HG02981 (cell line): Measurements from ENCODE around the gene ESPNL.

Experiments used
- ATAC-seq: cut with Tn5 transposase; IDR thresholded peaks from one replicate; pipeline ENCODE4 v1.9.1; 2021; ENCODE audit warnings: mild to moderate bottlenecking, moderate library complexity; ENCODE audit not compliant: unreplicated experiment

The ESPNL gene

GRCh38 chr2:238077292-238077691 lies 22.8 kb upstream of the ESPNL start:
- no peak for ATAC-seq

DNA sequence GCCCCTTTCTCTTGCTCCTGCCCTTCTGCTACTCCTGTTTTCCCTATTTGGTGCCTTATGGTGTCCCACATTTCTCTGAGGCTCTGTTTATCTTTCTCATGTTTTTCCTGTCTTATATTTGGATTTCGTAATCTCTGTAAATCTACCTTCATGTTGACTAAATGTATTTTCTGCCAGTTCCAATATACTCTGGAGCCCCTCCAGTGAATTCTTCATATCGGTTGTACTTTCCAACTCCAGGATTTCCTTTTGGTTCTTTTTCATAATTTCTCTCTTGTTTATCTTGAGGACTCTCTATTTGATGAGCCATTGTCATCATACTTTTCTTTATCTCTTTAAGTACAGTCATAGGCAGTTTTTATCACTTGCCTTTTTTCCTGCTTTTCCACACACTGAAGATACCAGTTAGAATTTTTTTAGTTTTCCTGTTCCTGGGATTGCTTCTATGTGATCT lies 20.2 kb upstream of the ESPNL start:
- no peak for ATAC-seq

DNA sequence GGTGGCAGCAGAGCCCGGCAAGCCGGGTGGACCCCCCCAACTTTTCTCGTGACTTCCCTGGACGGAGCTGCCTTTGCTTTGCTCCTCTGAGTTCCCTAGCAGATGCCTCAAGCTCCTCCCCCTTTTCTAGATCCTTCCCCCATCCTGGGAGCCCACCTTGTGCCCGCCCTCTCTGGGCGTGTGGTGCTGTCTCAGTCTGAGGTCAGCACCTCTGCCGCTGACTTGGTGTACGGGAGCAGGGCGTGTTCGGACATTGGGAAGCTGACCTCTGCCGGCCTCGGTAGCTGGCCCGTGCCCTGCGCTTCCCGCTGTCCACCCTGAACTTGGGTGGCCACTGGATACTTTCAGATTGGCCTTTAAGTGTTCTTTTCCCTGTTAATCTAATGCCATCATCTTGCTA lies 19.6 kb upstream of the ESPNL start:
- no peak for ATAC-seq

GRCh38 chr2:238081150-238081549 lies 19.0 kb upstream of the ESPNL start:
- no peak for ATAC-seq

GRCh38 chr2:238081561-238081960 lies 18.6 kb upstream of the ESPNL start:
- ATAC-seq: no peak

DNA sequence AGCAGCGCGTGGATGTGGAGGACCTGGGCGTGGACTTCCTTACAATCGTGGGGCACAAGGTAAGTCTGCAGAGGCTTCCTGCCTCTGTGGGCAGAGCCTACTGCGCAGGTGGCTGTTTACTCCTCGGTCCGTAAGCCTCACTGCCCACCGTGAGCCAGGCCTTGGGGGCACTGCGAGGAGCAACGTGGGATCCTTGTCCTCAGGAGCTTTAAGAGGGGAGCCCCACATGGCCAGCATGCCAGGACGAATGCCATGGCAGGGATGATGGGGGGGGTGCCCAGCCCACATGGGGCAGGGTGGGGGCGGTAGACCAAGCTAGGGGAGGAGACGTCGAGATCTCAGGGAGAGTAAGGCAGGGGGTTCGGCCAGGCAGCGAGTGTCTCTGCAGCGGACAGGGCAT lies 18.0 kb upstream of the ESPNL start:
- ATAC-seq: no peak

DNA sequence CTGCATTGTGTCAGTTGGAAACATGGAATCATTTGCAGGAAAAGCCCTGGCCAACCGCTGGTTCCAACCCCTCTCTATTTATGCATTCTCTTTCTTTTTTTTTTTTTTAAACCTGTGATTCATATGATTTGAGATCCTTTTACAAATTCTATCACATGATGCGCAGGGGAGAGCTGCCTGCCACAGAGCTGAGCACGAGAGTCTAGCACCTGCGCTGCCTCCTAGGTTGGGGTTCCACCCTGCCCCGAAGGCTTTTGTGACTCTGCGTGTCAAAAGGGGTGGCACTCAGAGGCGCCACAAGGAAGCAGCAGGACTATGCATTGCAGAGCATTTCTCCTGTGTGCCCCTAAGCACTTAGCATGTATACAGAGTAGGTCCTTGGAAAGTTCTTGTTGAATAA lies 17.3 kb upstream of the ESPNL start:
- no peak for ATAC-seq

GRCh38 chr2:238083919-238084318 lies 16.2 kb upstream of the ESPNL start:
- ATAC-seq: no peak

DNA sequence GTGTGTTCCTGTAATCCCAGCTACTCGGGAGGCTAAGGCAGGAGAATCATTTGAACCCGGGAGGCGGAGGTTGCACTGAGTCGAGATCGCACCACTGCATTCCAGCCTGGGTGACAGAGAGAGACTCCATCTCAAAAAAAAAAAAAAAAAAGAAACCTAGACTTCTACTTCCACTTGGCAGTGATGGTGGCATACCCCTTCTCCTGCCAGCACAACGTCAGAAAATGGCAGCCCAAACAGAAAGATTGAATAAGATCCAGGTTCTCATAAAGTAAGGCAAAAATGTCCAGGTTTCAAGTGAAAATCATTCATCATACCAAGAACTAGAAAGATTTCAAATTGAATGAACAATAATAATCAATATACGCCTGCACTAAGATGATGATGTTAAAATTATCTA lies 15.4 kb upstream of the ESPNL start:
- no peak for ATAC-seq

- ATAC-seq: no peak
These were observed 14.2 kb upstream of the ESPNL start for GRCh38 chr2:238085899-238086298.

DNA sequence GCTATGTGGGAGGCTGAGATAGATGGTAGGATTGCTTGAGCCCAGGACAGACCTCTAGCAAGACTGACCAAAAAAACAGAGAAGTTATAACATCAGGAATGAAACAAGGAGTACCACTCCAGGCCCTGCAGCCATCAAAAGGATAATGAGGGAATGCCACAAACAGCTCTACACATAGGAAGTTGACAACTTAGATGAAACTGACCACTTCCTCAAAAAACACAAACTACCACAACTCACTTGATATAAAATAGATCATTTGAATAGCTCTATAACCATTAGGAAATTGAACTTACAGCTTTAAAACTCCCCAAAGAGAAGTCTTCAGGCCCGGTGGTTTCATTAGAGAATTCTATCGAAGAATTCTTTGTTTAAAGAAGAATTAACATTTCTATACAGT lies 12.9 kb upstream of the ESPNL start:
- no peak for ATAC-seq

DNA sequence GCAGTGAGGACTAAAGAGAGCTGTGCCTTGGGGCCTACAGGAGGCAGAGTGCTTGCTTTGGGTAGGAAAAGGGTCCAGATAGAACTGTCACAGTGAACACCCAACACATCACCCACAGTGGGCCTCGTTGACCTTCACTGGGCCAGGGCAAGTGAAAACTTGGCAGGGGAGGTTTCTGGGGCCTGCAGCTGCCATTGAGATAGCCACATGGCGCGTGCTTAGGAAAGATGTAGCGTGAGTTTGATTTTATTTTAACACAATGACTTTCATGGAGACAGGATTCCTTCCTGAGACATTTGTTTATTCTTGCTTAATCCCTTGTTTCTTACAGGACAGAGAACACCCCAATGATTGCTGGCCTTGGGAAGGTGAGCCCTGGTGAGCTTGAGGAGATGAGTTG lies 9.3 kb upstream of the ESPNL start:
- no peak for ATAC-seq

GRCh38 chr2:238091436-238092060 lies 8.6 kb upstream of the ESPNL start:
- no peak for ATAC-seq

GRCh38 chr2:238092486-238093035 lies 7.6 kb upstream of the ESPNL start:
- ATAC-seq: no peak

GRCh38 chr2:238093181-238094140 lies 6.7 kb upstream of the ESPNL start:
- no peak for ATAC-seq

DNA sequence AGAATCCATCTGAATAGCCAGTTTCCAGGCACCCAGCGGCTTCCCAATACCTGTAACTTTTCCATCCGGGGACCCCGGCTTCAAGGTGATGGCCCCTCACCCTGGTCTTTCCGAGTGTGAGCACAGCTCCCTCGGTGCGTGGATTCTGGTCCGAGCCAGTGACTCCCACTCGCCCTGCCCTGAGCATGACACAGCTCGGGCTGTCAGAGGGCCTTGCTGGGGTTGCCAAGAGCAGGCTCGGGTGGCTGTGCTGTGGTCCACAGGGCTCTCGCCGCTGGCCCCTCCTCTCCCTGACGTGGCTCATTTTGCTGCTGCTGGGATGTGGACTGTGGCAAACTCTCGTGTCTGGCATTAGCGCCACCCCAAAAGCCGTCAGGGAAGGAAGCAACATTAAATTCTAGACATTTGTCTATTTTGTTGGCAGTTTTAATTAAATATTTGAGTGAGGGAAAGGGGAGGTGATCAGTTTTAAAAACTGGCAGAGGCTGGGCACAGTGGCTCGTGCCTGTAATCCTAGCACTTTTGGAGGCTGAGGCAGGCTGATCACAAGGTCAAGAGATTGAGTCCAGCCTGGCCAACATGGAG lies 5.6 kb upstream of the ESPNL start:
- ATAC-seq: no peak

- no peak for ATAC-seq
These were observed 5.0 kb upstream of the ESPNL start for GRCh38 chr2:238095143-238095542.

GRCh38 chr2:238096311-238097011 lies 3.7 kb upstream of the ESPNL start:
- no peak for ATAC-seq

- no peak for ATAC-seq
These were observed 2.7 kb upstream of the ESPNL start for GRCh38 chr2:238097201-238097987.
